Neural cell (in vitro differentiated cells): Measurements from ENCODE around the gene ZDHHC12.

Experiments
- CTCF ChIP-seq: fragments of 450-650 bp; IDR thresholded peaks from 2 replicates; pipeline ENCODE4 v1.5.1; 2014; ENCODE audit warnings: antibody characterized with exemption, mild to moderate bottlenecking, moderate library complexity; ENCODE audit not compliant: poor library complexity, severe bottlenecking
- EP300 ChIP-seq: fragments of 450-650 bp; conservative IDR thresholded peaks from 2 replicates; pipeline ENCODE4 v1.6.1; 2014; ENCODE audit warnings: antibody characterized with exemption, mild to moderate bottlenecking, moderate library complexity; ENCODE audit not compliant: poor library complexity, severe bottlenecking
- EZH2 ChIP-seq: fragments of 200-600, 300-800 bp; shearing (Covaris generic), sonication (generic); IDR thresholded peaks from 2 replicates; pipeline ENCODE4 v1.6.1; 2014; ENCODE audit warnings: antibody characterized with exemption, low read length, borderline replicate concordance, mild to moderate bottlenecking; ENCODE audit not compliant: insufficient read depth, poor library complexity, severe bottlenecking
- POLR2AphosphoS5 ChIP-seq: IDR thresholded peaks from 2 replicates; pipeline ENCODE4 v1.6.1; 2012
- RAD21 ChIP-seq: fragments of 450-650 bp; conservative IDR thresholded peaks from 2 replicates; pipeline ENCODE4 v1.6.1; 2014; ENCODE audit warnings: antibody characterized with exemption, mild to moderate bottlenecking, moderate library complexity
- SMC3 ChIP-seq: fragments of 450-650 bp; conservative IDR thresholded peaks from 2 replicates; pipeline ENCODE4 v1.6.1; 2014; ENCODE audit warnings: antibody characterized with exemption, mild to moderate bottlenecking, moderate library complexity; ENCODE audit not compliant: poor library complexity
- TAF1 ChIP-seq: IDR thresholded peaks from 2 replicates; pipeline ENCODE4 v1.6.1; 2012; ENCODE audit warnings: low read depth
- TF ChIP-seq, protein P1 (sequence below): IDR thresholded peaks from 2 replicates; pipeline ENCODE4 v1.6.1; 2012; ENCODE audit warnings: borderline replicate concordance

DNA sequence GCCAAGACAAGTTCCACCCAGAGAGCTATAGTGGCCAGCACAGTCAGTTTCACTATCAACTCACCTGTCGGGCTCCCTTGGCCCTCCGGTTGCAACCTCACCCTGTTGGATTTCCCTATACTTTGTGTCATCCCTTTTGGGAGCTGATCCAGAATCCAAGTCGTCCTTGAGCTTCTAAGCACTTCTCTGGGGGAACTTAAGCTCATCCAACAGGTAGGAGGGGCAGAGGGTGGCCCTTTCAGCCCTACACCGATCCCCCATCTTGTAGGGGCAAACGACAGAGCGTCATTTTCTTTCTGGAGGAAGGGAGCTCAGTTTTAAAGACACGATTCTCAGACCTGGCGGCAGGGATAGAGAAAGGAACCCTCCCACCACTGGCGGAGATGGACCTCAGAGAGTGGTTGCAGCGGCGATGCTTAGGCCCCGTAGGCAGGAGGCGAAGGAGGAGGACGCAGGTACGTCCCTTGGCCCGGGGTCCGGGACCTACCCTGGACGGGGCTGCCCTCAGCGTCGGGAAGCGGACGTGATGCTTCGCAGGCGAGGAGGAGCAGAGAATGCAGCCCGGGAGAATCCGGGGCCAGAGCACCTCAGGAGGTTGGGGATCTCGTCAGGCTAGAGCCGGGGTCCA, 47.3 kb upstream of the ZDHHC12 start:
- TF ChIP-seq, protein P1, sequence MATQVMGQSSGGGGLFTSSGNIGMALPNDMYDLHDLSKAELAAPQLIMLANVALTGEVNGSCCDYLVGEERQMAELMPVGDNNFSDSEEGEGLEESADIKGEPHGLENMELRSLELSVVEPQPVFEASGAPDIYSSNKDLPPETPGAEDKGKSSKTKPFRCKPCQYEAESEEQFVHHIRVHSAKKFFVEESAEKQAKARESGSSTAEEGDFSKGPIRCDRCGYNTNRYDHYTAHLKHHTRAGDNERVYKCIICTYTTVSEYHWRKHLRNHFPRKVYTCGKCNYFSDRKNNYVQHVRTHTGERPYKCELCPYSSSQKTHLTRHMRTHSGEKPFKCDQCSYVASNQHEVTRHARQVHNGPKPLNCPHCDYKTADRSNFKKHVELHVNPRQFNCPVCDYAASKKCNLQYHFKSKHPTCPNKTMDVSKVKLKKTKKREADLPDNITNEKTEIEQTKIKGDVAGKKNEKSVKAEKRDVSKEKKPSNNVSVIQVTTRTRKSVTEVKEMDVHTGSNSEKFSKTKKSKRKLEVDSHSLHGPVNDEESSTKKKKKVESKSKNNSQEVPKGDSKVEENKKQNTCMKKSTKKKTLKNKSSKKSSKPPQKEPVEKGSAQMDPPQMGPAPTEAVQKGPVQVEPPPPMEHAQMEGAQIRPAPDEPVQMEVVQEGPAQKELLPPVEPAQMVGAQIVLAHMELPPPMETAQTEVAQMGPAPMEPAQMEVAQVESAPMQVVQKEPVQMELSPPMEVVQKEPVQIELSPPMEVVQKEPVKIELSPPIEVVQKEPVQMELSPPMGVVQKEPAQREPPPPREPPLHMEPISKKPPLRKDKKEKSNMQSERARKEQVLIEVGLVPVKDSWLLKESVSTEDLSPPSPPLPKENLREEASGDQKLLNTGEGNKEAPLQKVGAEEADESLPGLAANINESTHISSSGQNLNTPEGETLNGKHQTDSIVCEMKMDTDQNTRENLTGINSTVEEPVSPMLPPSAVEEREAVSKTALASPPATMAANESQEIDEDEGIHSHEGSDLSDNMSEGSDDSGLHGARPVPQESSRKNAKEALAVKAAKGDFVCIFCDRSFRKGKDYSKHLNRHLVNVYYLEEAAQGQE: no peak
- TF ChIP-seq CTCF (no peak), EZH2 (no peak), POLR2AphosphoS5 (no peak), EP300 (no peak), RAD21 (no peak), SMC3 (no peak), TAF1 (no peak)
